NCI-H128 (cell line): Measurements from ENCODE around the gene GPATCH3.
A peak's percentile ranks its signal among the peaks of the same experiment; 100 is the strongest.
"Not testable (repeated sequence)": the region's sequence is repeated elsewhere in the genome, so short reads cannot be mapped to it uniquely, and the experiment has no call there.

Experiments
- DNase-seq: peaks from one replicate; lab custom pipeline; 2025; ENCODE audit not compliant: unreplicated experiment; lab: John Stamatoyannopoulos, UW

GPATCH3 gene

GRCh38 chr1:26913389-26913753, 13.1 kb upstream of the GPATCH3 start:
- DNase-seq: no peak

DNA sequence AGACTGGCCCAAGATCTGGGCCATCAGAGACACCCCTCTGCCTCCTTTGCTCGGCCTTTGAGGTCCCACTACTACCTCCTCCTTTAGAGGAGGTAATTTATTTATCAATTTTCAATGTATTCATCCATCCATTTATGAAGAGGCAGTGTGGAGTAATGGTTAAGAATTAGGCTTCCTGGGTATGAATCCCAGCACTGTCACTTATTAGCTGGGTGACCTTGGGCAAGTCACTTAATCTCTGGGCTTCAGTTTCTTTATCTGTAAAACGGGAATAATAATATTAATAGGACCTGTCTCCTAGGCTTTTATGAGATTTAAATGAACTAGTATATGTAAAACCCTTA, 11.9 kb upstream of the GPATCH3 start:
- no peak for DNase-seq

DNA sequence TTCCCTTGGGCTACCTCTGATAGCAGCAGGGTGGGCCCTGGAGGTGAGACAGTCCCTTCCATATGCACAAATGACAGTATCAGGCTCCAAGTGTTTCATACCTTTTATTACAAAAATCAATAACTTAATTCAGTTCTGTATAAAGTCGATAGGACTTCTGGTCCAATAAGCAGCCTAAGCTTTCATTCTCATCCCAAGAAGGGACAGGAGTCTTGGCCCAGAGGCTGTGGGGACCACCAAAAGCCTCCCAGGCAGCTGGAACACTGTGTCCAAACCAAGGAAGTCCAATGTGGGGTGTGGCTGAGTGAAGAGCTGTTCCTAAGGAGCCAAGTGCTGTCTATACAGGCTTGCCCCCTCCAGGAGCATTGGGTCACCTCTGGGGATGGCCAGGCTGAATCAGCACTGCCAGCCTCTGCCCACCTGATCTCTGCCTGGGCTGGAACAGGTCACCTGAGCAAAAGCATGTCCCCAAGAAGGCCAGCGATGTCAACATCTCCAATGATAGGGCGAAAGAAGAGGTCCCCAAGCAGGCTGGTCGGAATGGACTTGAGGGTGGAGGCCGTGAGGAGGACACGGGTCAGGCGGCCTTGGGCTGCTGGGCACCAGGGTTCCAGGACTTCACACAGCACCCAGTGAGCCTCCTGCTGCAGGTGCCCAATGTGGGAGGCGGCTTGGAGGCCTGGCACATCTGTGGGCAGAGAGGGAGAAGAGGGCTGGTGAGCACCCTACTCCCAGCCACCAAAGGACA, 11.3 kb upstream of the GPATCH3 start:
- no peak for DNase-seq

DNA sequence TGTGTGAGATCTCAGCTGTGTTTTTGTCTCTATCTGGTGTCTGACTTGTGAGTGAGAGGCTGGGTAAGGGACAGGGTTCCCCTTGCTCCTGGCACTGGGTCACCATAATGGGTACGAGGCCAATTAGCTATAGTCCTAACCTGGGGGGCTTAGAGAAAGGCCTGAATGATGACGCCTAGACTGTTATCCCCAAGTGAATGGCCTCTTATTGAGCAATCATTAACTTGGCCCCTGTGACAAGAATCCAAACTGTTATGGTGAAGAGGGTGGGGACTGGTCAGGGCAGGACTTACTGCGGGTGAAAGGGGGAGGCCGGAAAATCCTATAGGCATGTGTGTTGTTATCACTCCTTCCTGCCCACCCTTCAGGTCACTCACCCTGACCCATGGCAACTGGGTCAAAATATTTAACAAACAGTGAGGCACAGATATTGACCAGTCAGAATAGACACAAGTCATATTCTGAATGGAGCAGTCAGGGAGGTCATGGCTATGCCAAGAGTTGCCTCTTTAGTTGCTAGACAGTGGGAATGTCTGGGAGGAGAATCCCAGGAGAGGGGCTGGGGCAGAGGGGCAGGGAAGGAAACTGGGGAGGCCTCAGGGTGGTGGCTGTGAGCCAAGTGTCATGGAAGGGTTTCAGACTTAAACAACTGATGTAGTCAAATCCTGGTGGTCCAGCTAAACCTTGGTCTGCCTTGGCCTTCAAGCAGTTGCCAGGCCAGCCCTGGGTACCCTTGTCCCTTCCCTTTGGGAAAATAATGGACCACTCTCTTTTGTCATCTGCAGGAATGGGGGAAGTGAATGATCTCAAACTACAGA, 10.3 kb upstream of the GPATCH3 start:
- no peak for DNase-seq

- no peak for DNase-seq
Observed at GRCh38 chr1:26909951-26910342, 9.7 kb upstream of the GPATCH3 start.

DNA sequence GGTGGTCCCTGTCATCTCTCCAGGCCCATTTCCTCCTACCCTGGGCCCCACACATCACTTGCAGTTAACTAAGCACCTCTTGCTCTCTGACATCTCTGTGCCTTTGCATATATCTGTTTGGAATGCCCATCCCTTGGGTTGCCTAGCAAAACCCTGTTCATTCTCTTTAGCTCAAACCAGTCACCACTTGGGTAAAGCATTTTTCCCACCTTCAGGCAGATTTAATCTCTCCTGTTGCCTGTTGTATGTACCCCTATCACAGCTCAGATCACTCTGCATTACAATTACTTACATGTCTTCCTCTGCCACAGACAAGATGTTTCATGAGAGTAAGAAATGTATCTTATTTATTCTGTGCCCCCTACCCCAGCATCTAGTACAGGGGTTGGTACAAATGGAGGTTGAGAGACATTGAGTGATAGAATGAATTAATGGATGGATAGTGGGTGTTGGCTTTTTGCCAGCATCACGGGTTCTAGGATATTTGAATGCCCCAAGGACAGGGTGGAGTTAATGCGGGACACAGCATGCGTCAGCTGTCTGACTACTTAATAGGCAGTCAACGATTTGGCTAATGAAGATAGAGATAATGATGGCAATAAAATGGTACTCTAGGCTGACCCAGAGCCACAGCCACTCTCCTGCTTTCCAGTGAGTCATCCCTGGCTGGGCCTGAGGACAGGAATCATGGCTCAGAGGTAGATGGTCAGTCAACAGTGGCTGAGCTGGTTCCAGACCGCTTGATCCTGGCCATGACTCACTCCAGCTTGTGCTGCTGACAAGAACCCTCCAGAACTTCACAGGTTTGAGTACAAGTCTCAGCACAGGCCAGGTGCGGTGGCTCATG, 7.0 kb upstream of the GPATCH3 start:
- DNase-seq: no peak

DNA sequence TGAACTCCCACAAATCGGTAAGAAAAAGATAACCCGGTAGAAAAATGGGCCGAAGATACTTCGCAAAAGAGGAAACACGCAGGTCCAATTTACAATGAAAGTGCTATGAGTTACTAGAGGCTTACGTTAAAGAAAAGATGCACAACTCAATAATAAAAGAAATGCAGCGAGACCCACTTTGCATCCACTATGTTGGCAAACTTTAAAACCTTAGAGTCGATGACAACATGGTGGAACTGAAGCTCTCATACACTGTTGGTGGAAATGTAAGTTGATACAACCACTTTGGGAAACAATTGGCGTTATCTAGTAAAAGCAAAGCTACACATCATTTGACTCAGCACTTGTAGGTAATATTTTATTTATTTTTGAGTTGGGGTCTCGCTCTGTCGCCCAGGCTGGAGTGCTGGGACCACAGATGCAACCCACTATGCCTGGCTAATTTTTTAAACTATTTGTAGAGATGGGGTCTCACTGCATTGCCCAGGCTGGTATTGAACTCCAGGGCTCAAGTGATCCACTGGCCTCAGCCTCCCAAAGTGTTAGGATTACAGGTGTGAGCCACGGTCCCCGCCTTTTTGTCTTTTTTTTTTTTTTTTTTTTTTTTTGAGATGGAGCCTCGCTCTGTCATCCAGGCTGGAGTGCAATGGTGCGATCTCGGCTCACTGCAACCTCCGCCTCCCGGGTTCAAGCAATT, 696 bp upstream of the GPATCH3 start:
- peak; percentile 26 for DNase-seq

GRCh38 chr1:26897351-26897750, 2.9 kb downstream of the GPATCH3 start:
- no peak for DNase-seq

- no peak for DNase-seq
Observed at GRCh38 chr1:26894263-26894662, 6.0 kb downstream of the GPATCH3 start.

GRCh38 chr1:26890467-26890796, 9.8 kb downstream of the GPATCH3 start:
- DNase-seq: no peak

DNA sequence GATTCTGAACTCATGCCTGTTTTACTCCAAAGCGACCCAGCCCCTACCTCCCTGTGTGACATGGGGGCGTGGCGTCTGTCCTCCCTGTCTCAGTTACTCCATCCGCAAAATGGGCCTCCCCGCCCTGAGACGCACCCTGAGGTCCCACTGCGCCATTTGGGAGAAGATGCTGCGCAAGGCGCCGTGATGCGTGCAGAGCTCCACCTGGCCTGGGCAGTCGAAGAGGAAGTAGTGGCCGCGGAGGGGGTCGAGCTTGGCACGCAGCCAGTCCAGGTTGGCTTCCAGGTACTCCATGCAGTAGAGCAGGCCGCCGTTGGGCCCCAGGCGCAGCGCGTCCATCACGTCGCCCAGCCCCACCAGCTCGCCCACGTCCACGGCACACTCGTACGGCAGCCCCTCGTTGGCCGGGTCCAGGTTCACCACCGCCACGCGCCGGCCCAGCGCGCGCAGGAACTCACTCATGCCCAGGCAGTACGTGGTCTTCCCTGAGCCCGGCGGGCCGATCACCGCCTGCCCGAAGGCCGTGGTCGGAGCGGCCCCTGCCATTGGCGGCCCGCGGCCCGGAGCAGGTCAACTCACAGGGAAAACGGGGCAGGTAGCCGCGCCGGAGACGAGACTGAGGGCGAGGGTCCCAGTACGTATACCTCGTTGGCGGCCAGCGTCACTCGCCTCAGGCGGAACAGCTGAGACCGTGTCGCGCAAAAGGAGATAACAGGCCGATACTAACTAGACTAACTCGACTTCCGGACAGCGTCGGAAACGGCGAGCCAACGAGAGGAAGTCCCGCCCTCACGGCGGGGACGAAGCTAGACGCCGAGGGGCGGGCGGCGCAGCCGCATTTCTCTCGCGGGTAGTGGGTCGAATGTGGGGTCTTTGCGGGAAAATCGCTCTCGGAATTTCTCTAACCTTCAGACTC, 10.5 kb downstream of the GPATCH3 start, which contains the start of gene GPN2:
GPN2 (minus strand) TSS at position 733 of the 916 bp plus-strand sequence; CDS start at position 546, 187 bp downstream.
- DNase-seq: peak; percentile 65

DNA sequence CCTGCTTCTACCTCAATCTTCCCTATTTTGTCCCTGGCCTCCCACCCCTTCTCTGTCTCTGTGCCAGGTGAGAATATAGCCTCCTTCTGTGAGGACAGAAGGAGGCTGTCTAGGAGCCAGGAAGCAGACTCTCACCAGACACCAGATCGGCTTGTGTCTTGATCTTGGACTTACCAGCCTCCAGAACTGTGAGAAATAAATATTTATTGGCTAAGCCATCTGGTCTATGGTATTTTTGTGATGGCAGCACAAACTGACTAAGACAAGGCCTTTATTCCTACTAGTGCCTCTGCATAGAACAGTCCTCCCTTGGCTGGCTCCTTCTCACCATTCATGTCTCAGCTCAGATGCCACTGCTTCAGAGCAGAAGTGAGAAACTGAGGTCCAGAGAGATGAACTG, 12.0 kb downstream of the GPATCH3 start:
- DNase-seq: no peak

GRCh38 chr1:26887125-26887524, 13.1 kb downstream of the GPATCH3 start:
- no peak for DNase-seq

DNA sequence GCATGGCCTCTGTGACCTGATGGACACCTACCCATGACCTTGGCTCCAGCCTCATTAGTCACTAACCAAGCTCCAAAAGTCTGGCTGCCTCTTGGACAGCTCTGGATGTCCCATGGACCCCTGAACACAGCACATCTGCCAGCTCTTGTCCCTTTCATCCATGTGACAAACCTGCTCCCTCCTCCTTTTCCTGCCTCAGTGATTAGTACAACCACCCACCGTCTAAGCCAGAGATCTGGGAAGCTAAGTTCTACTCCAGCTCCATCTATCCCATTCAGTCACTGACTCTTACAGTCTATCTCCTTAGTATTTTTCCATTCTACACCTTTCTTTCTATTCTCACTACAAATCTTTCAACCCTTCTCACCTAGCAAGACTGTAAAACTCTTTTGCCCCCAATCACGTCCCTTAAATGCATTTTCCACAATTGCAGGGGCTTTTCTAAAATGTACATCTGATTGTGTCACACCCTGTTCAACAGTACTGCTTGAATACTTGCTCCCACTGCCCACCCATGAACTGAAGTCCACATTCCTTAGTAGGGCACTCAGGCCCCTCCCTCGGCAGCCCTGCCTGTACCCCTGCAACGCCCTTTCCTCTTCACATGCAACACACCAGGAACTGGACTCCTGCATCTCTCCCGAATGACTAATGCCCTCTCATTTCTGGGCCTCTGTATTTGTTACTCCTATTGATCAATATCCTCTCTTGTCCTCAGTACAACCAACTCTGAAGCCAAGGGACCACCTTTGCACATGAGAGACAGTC, 17.4 kb downstream of the GPATCH3 start:
- DNase-seq: no peak

DNA sequence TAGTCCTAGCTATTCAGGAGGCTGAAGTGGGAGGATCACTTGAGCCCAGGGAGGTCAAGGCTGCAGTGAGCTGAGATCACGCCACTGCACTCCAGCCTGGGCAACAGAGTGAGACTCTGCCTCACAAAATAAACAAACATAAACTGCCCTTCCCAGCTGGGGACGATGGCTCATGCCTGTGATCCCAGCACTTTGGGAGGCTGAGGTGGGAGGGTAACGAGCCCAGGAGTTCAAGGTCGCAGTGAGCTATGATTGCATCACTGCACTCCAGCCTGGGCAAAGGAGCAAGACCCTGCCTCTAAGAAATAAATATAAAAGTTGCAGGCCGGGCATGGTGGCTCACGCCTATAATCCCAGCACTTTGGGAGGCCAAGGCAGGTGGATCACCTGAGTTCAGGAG, 18.7 kb downstream of the GPATCH3 start:
- DNase-seq: not testable (repeated sequence)

GRCh38 chr1:26879793-26880192, 20.5 kb downstream of the GPATCH3 start:
- no peak for DNase-seq

GRCh38 chr1:26877326-26877725, 22.9 kb downstream of the GPATCH3 start:
- no peak for DNase-seq

- DNase-seq: no peak
Observed at GRCh38 chr1:26874896-26875295, 25.4 kb downstream of the GPATCH3 start.

GRCh38 chr1:26873097-26873496, 27.2 kb downstream of the GPATCH3 start:
- not testable (repeated sequence) for DNase-seq
